Fibroblast of villous mesenchyme (primary cell): Measurements from ENCODE around the gene OR51B4. TPM values are rescaled to one million over a fixed set of nuclear protein-coding genes. Genes with fewer than 3 reads are reported as not detected.

Experiments used
- DNase-seq: peaks from one replicate; pipeline ENCODE4 v3.0.0-alpha.2; 2010; ENCODE audit warnings: low read depth
- H3K4me3 ChIP-seq: 2 replicates; pipeline ENCODE4 v1.5.1; 2011; ENCODE audit warnings: low read depth, mild to moderate bottlenecking, low read length
- CTCF ChIP-seq: IDR thresholded peaks from 2 replicates; pipeline ENCODE4 v1.5.1; 2012; ENCODE audit warnings: low read depth, mild to moderate bottlenecking, low read length; ENCODE audit not compliant: insufficient read depth
- total RNA-seq: library from RNA; depleted of rRNA; stranded (reverse); fragments of >200 nt; gene quantifications from 2 replicates; pipeline ENCODE4 v1.2.3, GENCODE V29; 2012

The OR51B4 gene
- total RNA-seq, 1 donor = 0.43 TPM

- H3K4me3 ChIP-seq = no peak overlapping the region
- no peak for TF ChIP-seq CTCF
- DNase-seq = no peak
These were observed 8.7 kb downstream of the OR51B4 start for GRCh38 chr11:5293028-5293427.

GRCh38 chr11:5291207-5291838 lies 10.4 kb downstream of the OR51B4 start:
- DNase-seq = peak; percentile 58
- TF ChIP-seq CTCF = peak; percentile 81
- H3K4me3 ChIP-seq = no peak overlapping the region

GRCh38 chr11:5290106-5290505 lies 11.6 kb downstream of the OR51B4 start:
- no peak for DNase-seq
- TF ChIP-seq CTCF = no peak
- no peak overlapping the region for H3K4me3 ChIP-seq

- DNase-seq = no peak
These were observed 12.1 kb downstream of the OR51B4 start for GRCh38 chr11:5289696-5290095.

GRCh38 chr11:5288906-5289550 lies 12.7 kb downstream of the OR51B4 start:
- no peak for TF ChIP-seq CTCF
- no peak overlapping the region for H3K4me3 ChIP-seq
- no peak for DNase-seq

More at GRCh38 chr11:5289696-5290095, 12.1 kb downstream of the OR51B4 start:
- TF ChIP-seq CTCF = no peak
- no peak overlapping the region for H3K4me3 ChIP-seq

- no peak for DNase-seq
- H3K4me3 ChIP-seq = no peak overlapping the region
These were observed 13.4 kb downstream of the OR51B4 start for GRCh38 chr11:5288108-5288905.

More at GRCh38 chr11:5288108-5288905, 13.4 kb downstream of the OR51B4 start:
- TF ChIP-seq CTCF = no peak
